Measurements from ENCODE around the gene KLK14. TPM values are rescaled to one million over a fixed set of nuclear protein-coding genes. Genes with fewer than 3 reads are reported as not detected.

KLK14 gene
- total and polyA plus RNA-seq, 2 donors from 2014 or later: 0.22 TPM; not detected in 1

GRCh38 chr19:51128227-51128626 lies 45.5 kb upstream of the KLK14 start:
- TF ChIP-seq CTCF (IDR thresholded peaks at IDR 0.05; ENCODE audit: borderline replicate concordance, extremely low read depth, insufficient read depth): no peak
- Histone ChIP-seq H3K4me3 (ENCODE audit: low read length in 3 of 3) (no peak overlapping the region), H3K4me1 (ENCODE audit: control insufficient read depth in 2 of 3, insufficient read depth in 2 of 3, low read depth in 1 of 3, low read length in 3 of 3) (peaks cover 0 to 9% (median 0%) of the 10 kb centered on the region in 3 donors), H3K9me3 (ENCODE audit: control insufficient read depth in 2 of 3, insufficient read depth in 1 of 3, low read length in 3 of 3) (no peaks in the 10 kb centered on the region), H3K27me3 (ENCODE audit: control insufficient read depth, insufficient read depth, low read length) (no peaks in the 10 kb centered on the region), H3K36me3 (ENCODE audit: control insufficient read depth in 2 of 3, insufficient read depth in 3 of 3, low read length in 3 of 3) (no peaks in the 10 kb centered on the region), H3K27ac (ENCODE audit: low read depth in 2 of 2, low read length in 2 of 2) (peak overlapping the region in 1 of 2 donors; percentile 41), H3K9ac (ENCODE audit: low read length in 3 of 3) (no peak overlapping the region)
- no peak for DNase-seq
- intact Hi-C loops (cut with DNase I): no loop called here
- no peak for FAIRE-seq

GRCh38 chr19:51127755-51128154 lies 45.1 kb upstream of the KLK14 start:
- intact Hi-C loops (cut with DNase I): no loop called here
- FAIRE-seq (no peak), DNase-seq (peak in 3 of 5 donors; percentile 37 to 80 (median 51))

GRCh38 chr19:51127032-51127431 lies 44.3 kb upstream of the KLK14 start:
- Histone ChIP-seq H3K9ac (ENCODE audit: low read length in 3 of 3) (no peak overlapping the region), H3K4me1 (ENCODE audit: control insufficient read depth in 2 of 3, insufficient read depth in 2 of 3, low read depth in 1 of 3, low read length in 3 of 3) (peaks cover 0 to 9% (median 0%) of the 10 kb centered on the region in 3 donors), H3K27me3 (ENCODE audit: control insufficient read depth, insufficient read depth, low read length) (no peaks in the 10 kb centered on the region), H3K27ac (ENCODE audit: low read depth in 2 of 2, low read length in 2 of 2) (no peak overlapping the region), H3K36me3 (ENCODE audit: control insufficient read depth in 2 of 3, insufficient read depth in 3 of 3, low read length in 3 of 3) (no peaks in the 10 kb centered on the region), H3K9me3 (ENCODE audit: control insufficient read depth in 2 of 3, insufficient read depth in 1 of 3, low read length in 3 of 3) (no peaks in the 10 kb centered on the region), H3K4me3 (ENCODE audit: low read length in 3 of 3) (no peak overlapping the region)
- FAIRE-seq (no peak), DNase-seq (no peak)
- TF ChIP-seq CTCF (IDR thresholded peaks at IDR 0.05; ENCODE audit: borderline replicate concordance, extremely low read depth, insufficient read depth): no peak
- intact Hi-C loops (cut with DNase I): no loop called here

More at GRCh38 chr19:51127755-51128154, 45.1 kb upstream of the KLK14 start:
- Histone ChIP-seq H3K9ac (ENCODE audit: low read length in 3 of 3) (no peak overlapping the region), H3K4me1 (ENCODE audit: control insufficient read depth in 2 of 3, insufficient read depth in 2 of 3, low read depth in 1 of 3, low read length in 3 of 3) (peaks cover 0 to 9% (median 0%) of the 10 kb centered on the region in 3 donors), H3K4me3 (ENCODE audit: low read length in 3 of 3) (no peak overlapping the region), H3K36me3 (ENCODE audit: control insufficient read depth in 2 of 3, insufficient read depth in 3 of 3, low read length in 3 of 3) (no peaks in the 10 kb centered on the region), H3K9me3 (ENCODE audit: control insufficient read depth in 2 of 3, insufficient read depth in 1 of 3, low read length in 3 of 3) (no peaks in the 10 kb centered on the region), H3K27ac (ENCODE audit: low read depth in 2 of 2, low read length in 2 of 2) (peak overlapping the region in 1 of 2 donors; percentile 14), H3K27me3 (ENCODE audit: control insufficient read depth, insufficient read depth, low read length) (no peaks in the 10 kb centered on the region)
- no peak for TF ChIP-seq CTCF (IDR thresholded peaks at IDR 0.05; ENCODE audit: borderline replicate concordance, extremely low read depth, insufficient read depth)
